Activated CD4-positive, alpha-beta T cell treated with anti-CD3 and anti-CD28 coated beads, Interleukin-2, amount 50 U/mL, for 24 hours (primary cell): ENCODE measurements around the gene ZCCHC14.
A peak's percentile ranks its signal among the peaks of the same experiment; 100 is the strongest.
"Not testable (repeated sequence)": the region's sequence is repeated elsewhere in the genome, so short reads cannot be mapped to it uniquely, and the experiment has no call there.

ENCODE experiments used
- DNase-seq, 2 donors: peaks; one replicate each; pipeline ENCODE4 v3.0.0-alpha.2; 2020; ENCODE audit warnings: low read depth in 1 of 2, low spot score in 1 of 2

ZCCHC14 gene

DNA sequence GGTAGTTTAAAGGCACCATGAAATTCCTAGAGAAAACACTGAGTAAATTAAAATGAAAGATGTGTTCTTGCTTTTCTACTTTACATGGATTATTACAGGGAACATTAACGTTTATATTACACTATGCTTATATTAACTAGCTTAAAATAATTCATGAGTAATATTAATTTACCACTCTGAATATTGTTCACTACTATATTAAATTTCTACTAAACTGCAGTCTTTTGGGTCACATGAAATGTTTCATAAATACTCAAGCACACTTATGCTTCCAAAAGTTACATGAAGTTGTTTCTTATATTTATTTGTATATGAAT, 104.0 kb downstream of the ZCCHC14 start:
- no peak for DNase-seq

DNA sequence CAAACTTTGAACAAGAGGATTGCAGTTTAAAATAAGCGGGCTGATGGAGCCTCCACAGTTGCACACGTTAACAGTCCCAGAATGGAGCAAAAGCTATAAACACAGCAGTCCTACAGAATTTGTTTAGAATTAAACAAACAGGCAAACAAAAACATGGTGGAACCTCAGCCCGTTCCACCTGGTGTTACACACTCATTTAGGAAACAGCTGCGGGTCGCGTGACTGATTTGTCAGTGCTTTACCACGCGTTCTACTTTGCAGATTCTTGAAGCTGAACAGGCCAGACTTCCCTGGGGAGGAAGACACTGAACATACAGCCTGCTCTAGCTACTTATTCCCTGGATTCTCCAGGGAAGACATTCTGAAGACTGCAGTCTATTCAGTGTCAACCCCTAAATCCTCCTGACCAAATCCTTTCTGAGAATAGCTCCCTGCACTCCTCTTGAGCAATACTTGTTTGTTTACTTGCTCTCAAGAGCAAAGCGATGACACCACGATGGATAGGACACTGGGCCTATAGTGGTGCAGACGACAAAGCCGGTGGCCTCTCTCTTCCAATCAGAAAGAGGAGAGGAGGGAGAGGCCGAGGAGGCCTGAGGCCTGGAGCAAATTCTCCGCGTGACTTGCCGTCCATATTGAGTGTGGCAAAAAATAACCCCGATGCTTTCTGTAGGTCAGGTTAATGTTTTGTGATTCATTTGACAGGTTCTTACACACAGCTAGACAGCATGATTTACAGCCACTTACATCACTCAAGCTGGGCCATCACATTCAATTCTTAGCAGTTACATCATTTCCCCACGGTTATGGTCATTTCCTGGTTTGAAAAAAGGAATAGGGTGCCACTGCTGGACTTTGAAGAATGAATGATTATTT, 104.6 kb downstream of the ZCCHC14 start:
- peak; percentile 52 to 89 for DNase-seq

- not testable (repeated sequence) for DNase-seq
Observed at GRCh38 chr16:87384875-87385167, 108.0 kb downstream of the ZCCHC14 start.

GRCh38 chr16:87384162-87384874, 108.5 kb downstream of the ZCCHC14 start:
- DNase-seq, result no peak

DNA sequence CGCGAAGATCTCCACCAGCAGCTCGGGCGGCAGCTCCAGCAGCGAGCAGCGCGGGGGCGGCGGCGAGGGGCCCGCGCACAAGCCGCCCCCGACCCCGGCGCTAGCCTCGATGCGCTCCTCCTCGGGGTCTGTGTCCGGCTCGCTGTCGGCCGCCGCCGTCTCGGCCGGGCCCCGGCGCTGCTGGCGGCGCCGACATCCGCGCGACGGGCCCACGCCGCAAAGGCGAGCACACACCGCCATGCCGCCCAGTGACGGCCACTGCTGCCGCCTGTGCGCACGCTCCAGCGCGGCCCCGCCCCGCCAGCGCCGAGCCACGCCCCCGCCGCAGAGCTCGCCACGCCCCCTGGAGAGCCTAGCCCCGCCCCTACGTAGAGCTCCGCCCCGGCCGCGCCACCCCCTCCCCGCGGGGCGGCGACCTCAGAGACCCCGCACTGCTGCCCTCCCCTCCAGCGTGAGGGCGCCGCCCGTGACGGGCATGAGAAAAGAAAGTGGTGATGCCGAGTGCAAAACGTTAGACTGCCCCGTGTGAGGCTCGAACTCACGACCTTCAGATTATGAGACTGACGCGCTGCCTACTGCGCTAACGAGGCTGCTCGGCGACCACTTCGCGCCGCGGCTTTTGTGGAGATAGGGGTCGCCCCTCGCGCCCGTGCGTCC, 109.2 kb downstream of the ZCCHC14 start, which contains the start of gene FBXO31:
TSS of gene FBXO31 (minus strand) at position 272 of the 657 bp plus-strand sequence. CDS start at position 240, 32 bp downstream.
- DNase-seq, result peak; percentile 94

- DNase-seq, result no peak
Observed at GRCh38 chr16:87382023-87382785, 110.6 kb downstream of the ZCCHC14 start.

DNA sequence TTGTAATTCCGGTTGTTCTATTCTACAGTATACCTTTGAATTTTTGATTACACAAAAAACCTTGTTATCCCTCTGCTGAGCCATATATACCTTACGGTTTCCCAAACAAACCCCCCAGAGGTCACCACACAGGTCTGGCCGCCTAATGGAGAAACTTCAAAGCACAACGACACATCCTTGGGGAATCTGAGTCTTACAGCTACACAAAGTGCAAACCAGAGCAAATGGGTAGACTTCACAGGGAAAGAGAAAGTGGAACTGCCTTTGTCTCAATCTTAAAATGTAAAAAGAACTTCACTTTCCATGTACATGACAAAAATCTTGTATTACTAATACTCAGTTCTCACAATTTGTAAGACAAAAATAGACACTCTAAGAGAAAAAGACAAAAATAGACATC, 111.9 kb downstream of the ZCCHC14 start:
- no peak for DNase-seq

DNA sequence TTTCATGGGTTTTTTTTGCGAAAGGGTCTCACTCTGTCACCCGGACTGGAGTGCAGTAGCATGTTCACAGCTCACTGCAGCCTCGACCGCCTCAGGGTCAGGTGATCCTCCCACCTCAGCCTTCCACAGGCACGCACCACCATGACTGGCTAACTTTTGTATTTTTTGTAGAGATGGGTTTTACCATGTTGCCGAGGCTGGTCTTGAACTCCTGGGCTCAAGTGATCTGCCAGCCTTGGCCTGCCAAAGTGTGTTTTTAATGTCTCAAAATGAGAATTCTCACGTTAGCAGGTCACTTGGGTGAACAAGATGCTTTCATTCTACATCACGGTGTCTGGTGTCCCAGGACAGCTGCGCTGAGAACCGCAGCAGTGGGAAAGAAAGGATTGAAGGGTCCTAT, 112.4 kb downstream of the ZCCHC14 start:
- DNase-seq, result no peak

- not testable (repeated sequence) for DNase-seq
Observed at GRCh38 chr16:87379312-87379752, 113.5 kb downstream of the ZCCHC14 start.

GRCh38 chr16:87376660-87377059, 116.2 kb downstream of the ZCCHC14 start:
- DNase-seq, result no peak

DNA sequence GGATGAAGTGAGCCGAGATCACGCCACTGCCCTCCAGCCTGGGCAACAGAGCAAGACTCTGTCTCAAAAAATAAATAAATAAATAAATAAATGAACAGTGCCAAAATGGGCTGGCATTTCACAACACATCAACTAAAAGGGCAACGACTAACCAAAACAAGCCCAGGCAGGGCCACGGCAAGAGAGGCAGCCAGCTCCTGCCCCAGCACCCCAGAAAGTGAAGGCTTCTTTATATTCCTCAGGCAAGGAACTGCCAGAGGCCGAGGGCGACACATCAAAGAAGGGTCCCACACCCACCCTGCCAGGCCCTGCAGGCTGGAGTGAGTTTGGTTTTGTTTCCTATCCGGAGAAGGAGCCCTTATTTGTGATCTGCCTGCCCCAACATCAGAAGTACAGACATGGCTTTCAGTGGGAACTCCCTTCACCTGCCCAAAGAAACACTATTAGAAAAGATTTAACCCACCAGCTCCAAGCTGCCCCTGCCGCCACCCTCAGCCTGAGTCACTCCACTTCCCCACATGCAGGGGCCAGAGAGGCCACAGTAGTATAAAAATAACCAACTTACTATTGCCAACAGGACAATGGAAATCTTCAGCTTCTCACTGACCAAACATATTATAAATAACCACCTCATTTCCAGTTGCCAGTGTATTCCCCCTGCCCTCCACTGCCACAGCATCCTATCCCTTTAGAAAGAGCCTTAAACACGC, 117.2 kb downstream of the ZCCHC14 start:
- DNase-seq, result no peak

GRCh38 chr16:87374313-87374712, 118.5 kb downstream of the ZCCHC14 start:
- DNase-seq, result no peak

- DNase-seq, result no peak
Observed at GRCh38 chr16:87372305-87372704, 120.5 kb downstream of the ZCCHC14 start.

DNA sequence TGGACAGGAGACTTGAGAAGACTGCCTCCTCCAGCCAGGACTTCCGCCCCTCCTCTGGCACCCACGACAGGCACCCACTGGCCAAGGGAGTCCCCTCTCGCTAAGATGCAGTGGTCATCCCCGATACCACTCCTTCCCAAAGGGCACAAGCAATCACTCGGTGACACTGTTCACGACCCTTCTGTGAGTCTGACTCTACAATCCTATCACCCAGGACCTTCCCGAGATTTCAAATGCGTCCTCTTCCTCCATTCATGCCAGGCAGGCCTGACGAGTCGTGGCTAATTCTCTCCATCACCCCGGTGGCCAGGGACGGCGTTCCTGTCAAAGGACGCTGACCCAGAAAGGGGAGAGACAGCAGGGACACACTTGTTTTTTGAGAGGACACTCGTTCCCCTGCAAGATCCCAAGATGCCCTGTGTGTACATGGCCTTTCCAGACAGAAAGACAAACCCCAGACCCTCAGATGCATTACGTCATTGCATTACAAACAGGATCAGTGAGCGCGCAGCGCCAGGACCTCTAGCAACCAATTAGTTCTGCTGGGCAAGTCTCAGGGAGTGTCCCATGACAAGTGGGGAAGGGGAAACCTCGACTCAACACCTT, 121.5 kb downstream of the ZCCHC14 start:
- no peak for DNase-seq

GRCh38 chr16:87369796-87370719, 122.8 kb downstream of the ZCCHC14 start:
- no peak for DNase-seq

DNA sequence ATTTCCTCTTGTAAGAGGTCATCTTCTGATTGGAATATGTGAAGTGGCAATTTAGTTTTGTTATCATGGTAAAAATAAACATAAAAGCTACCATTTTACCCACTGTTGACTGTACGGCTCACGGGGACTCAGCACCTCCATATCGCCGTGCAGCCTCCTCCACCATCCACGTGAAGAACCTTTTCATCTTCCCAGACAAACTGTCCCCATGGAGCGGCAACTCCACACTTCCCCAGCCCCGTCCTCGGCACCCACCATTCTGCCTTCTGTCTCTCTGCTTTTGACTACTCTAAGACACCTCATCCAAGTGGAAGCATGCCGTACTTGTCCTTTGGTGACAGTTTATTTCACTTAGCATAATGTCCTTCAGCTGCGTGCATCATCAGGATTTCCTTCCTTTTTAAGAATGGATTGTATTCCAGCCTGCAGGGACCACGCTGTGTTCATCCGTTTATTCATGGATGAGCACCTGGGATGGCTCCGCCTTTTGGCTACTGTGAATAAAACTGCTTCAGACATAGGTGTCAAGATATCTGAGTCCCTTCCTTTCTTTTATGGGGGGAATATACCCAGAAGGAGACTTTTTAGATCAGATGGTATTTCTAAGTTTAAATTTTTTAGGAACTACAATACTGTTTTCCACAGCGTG, 123.6 kb downstream of the ZCCHC14 start:
- no peak for DNase-seq

DNA sequence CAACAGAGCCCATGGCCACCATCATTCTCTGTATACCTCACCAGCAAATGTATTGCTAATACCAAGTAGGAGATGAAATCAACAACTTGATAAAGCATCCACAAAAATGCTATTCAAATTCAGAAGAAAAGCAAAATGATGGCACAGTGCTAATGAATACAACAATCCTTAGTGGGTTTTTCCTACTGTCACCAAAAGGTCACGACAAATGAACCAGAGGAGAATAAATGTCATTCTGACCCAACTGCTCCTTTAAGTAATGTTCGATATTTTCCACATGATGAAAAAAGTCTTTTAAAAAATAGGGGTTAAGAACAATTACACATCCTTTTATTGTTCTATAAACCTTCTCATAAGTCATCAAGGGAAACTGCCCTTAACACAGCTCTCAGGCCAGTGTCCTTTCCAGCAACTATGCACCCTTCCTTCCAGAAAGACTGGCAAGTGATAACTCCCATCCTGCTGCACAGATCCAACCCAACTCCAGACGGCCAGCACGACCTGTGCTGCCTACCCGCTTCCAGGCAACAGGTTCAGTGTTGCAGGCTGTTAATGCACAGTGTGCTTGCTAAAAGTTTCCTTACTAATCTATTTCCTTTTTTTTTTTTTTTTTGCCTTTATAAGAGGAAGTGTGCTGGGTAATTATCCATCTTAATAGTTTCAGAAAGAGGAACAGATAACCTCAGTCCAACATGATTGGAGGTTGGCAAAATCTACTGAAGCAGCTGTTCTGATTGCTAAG, 124.6 kb downstream of the ZCCHC14 start:
- no peak for DNase-seq

- DNase-seq, result no peak
Observed at GRCh38 chr16:87367529-87367928, 125.3 kb downstream of the ZCCHC14 start.
